AG09319 (cell line): Measurements from ENCODE around the gene MVB12B.

ENCODE experiments used
- DNase-seq: peaks from one replicate; pipeline ENCODE4 v3.0.0-alpha.2; 2010; ENCODE audit warnings: low read depth; ENCODE audit errors: extremely low read depth
- TF ChIP-seq, protein P1 (sequence below): IDR thresholded peaks from 2 replicates; pipeline ENCODE4 v1.5.1; 2011; ENCODE audit warnings: low read depth, mild to moderate bottlenecking, inconsistent platforms, low read length, moderate library complexity

Gene MVB12B

DNA sequence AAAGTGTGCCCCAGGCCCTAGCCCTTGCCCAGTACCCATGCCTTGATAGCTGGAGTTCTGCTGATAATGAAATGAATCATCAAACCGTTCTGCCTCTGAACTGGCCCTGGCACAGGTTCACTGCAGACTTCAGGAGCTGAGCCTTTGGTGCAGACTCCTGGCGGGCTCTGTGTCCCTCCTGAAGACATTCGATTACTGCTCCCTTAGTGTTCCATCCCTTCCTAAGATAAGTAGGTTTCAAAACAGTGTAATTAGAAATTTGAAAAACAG lies 97.2 kb downstream of the MVB12B start:
- DNase-seq, result no peak
- TF ChIP-seq, protein P1, sequence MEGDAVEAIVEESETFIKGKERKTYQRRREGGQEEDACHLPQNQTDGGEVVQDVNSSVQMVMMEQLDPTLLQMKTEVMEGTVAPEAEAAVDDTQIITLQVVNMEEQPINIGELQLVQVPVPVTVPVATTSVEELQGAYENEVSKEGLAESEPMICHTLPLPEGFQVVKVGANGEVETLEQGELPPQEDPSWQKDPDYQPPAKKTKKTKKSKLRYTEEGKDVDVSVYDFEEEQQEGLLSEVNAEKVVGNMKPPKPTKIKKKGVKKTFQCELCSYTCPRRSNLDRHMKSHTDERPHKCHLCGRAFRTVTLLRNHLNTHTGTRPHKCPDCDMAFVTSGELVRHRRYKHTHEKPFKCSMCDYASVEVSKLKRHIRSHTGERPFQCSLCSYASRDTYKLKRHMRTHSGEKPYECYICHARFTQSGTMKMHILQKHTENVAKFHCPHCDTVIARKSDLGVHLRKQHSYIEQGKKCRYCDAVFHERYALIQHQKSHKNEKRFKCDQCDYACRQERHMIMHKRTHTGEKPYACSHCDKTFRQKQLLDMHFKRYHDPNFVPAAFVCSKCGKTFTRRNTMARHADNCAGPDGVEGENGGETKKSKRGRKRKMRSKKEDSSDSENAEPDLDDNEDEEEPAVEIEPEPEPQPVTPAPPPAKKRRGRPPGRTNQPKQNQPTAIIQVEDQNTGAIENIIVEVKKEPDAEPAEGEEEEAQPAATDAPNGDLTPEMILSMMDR, result no peak

DNA sequence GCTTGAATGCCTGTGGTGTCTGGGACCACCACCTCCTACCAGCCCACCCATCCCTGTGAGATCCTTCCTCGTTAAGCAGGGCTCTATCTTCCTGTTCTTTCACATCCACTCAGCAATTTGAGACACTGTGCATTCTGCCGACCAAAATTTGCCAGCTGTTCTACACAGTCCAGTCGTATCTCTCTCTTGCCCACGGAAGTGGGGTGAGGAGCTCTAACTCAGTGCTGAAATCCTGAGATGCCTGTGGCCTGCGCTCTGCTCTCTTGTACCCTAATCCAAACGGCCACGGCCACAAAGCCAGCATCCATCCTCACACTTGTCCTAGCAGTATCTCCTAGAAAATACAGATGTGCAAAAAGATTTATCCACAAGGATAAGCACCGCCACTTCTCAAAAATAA lies 97.9 kb downstream of the MVB12B start:
- TF ChIP-seq, protein P1, result no peak
- no peak for DNase-seq

DNA sequence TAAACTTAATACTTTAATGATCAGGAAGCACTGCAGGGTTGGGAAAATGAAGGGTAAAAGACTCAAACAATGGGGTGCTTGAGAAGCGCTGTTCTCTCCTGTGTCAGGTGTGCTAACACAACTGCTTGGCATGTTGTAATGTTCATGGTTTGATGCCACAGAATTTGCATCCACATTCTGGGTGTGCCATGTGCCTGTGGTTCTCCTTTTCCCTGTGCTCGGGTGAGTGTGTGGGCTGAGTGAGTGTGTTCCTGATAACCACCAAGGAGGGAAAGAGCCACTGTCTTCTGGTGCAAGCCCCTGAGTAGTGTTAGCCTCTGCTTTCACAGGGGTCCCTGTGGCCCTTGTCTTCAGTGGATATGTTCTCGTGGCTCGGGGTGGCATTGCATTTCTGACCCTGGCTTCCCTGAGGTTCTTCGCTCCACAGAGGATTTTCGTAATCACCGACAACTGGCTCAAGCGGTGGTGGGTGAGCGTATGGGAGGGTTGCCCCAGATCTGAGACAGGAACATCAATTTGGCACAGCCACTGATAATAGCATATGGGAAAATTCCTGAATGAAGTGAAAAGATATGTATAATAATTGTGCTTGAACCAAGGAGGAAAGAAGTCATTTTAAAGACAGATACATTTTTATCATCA lies 102.0 kb downstream of the MVB12B start:
- no peak for DNase-seq
- TF ChIP-seq, protein P1, result no peak

DNA sequence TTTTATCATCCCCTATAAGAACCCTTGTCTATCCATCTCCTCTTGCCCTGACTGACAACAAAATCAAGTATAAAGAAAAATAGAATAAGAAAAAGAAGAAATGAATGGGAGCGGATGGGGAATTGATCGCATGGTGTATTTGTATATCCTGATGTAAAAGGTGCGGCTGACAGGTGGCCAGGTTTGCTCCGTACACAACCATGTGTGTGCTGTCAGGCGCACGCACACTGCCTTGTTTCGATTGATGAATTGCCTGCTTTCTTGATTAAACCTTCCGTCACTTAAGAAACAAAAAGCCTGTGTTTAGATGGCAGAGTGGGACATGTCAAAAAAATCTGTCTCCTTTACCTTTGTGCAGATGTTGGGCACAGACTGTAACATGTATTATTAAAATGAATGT lies 102.6 kb downstream of the MVB12B start:
- TF ChIP-seq, protein P1, result no peak
- DNase-seq, result no peak

DNA sequence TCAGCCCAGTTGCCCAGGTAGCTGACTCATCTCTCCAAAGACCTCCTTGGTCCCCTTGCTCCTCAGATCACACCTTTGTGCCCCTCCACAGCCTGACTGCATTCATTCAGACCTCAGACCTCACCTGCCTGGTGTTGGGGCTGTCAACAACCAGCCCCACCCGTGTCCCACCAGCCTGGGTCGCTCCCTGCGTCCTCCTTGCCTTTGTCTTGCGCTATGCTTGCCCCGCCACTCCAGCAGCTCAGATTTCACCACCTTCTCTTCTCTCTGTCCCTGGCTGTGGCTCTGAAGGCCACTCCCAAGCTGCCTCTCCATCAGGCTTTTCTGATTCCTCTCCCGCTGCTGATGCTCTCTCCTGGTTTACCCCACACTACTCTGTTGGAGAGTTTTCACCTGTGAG lies 103.5 kb downstream of the MVB12B start:
- no peak for DNase-seq

DNA sequence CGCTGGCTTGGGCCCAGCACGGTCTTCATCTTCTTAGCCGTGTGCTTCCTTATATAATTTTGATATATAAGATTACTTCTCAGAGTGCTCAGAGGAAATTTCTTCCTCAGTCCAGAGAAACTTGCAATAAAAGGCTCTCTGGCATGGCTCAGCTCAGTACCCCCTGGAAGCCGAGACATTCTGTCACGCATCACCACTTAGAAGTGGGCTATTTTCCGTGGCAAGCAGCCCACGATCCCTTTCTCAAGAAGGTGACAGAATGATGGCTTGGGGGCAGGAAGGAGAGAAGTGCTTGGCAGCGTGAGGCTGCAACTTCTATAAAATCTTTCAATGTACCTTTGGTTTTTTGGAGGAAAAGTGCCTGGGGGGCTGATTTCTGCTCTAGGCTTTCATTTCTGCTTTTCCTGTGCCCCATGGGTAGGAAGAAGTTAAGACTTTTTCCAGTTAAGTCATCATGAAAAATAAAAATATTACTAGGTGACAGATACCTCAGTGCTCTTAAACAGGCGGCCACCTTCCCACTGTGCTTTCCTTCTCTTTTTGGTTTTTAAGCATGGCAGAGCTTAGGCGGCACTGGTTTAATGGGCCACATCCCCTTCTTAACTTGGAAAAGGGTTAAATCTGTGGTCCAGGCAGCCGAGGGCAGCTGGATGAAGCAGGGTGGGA lies 104.6 kb downstream of the MVB12B start:
- no peak for DNase-seq
- TF ChIP-seq, protein P1, result no peak

More for the DNA sequence above, 103.5 kb downstream of the MVB12B start:
- TF ChIP-seq, protein P1, result no peak

DNA sequence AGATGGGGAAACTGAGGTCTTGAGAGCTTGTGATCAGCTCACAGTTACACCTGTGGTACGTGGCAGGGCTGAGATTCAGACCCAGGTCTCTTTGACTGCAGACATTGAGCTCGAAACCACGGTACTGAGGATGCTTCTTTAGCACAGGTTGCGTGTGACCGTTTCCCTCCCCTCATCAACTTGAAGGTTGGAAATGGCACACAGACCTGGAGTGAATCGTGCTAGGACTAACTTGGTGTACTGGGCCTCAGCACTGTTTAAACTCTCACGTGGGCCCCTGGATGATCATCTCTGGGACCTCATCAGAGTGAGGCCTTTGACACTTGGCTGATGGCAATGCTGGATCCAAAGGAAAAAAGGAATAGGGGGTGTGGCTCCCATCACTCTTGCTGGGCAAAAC lies 106.0 kb downstream of the MVB12B start:
- DNase-seq, result no peak
- TF ChIP-seq, protein P1, result no peak
